Measurements from ENCODE around the gene UBR4.
"Not testable (repeated sequence)": the region's sequence is repeated elsewhere in the genome, so short reads cannot be mapped to it uniquely, and the experiment has no call there.

UBR4 gene

GRCh38 chr1:19219451-19219850, 9.4 kb upstream of the UBR4 start:
- no peak for DNase-seq

GRCh38 chr1:19216585-19216984, 6.5 kb upstream of the UBR4 start:
- DNase-seq: not testable (repeated sequence)

GRCh38 chr1:19213580-19213979, 3.5 kb upstream of the UBR4 start:
- DNase-seq: no peak

- DNase-seq: no peak
Measured at GRCh38 chr1:19212167-19212566, 2.1 kb upstream of the UBR4 start.

- no peak for DNase-seq
Measured at GRCh38 chr1:19210772-19211549, 895 bp upstream of the UBR4 start.

- peak; percentile 9 for DNase-seq
Measured at GRCh38 chr1:19209439-19209989, 552 bp downstream of the UBR4 start.

GRCh38 chr1:19208710-19209438, 1.2 kb downstream of the UBR4 start:
- no peak for DNase-seq

- no peak for DNase-seq
Measured at GRCh38 chr1:19206947-19207346, 3.1 kb downstream of the UBR4 start.

- no peak for DNase-seq
Measured at GRCh38 chr1:19205845-19206244, 4.2 kb downstream of the UBR4 start.

GRCh38 chr1:19205403-19205802, 4.7 kb downstream of the UBR4 start:
- DNase-seq: no peak

GRCh38 chr1:19204446-19205266, 5.4 kb downstream of the UBR4 start:
- DNase-seq: no peak

- DNase-seq: no peak
Measured at GRCh38 chr1:19203440-19203839, 6.6 kb downstream of the UBR4 start.

- DNase-seq: no peak
Measured at GRCh38 chr1:19202396-19202795, 7.7 kb downstream of the UBR4 start.

GRCh38 chr1:19199969-19200604, 10.0 kb downstream of the UBR4 start:
- DNase-seq: no peak

GRCh38 chr1:19199329-19199968, 10.6 kb downstream of the UBR4 start:
- no peak for DNase-seq

GRCh38 chr1:19198820-19199219, 11.2 kb downstream of the UBR4 start:
- DNase-seq: no peak

- no peak for DNase-seq
Measured at GRCh38 chr1:19197845-19198244, 12.2 kb downstream of the UBR4 start.

GRCh38 chr1:19196331-19196730, 13.7 kb downstream of the UBR4 start:
- DNase-seq: no peak

- no peak for DNase-seq
Measured at GRCh38 chr1:19193004-19193403, 17.1 kb downstream of the UBR4 start.

- no peak for DNase-seq
Measured at GRCh38 chr1:19191811-19192210, 18.3 kb downstream of the UBR4 start.

GRCh38 chr1:19190468-19190867, 19.6 kb downstream of the UBR4 start:
- DNase-seq: no peak

GRCh38 chr1:19189270-19189669, 20.8 kb downstream of the UBR4 start:
- DNase-seq: no peak

Data from kidney glomerular epithelial cell (primary cell).